ENCODE data around the gene AQP2.

Gene AQP2

GRCh38 chr12:49944046-49944445 is 6.5 kb upstream of the AQP2 start:
- H3K36me3 Mint-ChIP-seq = no peaks in the 10 kb centered on the region
- H3K9me3 Mint-ChIP-seq = no peaks in the 10 kb centered on the region
- no peak overlapping the region for H3K27ac Mint-ChIP-seq
- H3K4me1 Mint-ChIP-seq = peaks cover 20% of the 10 kb centered on the region
- no peak overlapping the region for H3K4me3 Mint-ChIP-seq
- no peaks in the 10 kb centered on the region for H3K27me3 Mint-ChIP-seq

GRCh38 chr12:49944718-49945117 is 5.8 kb upstream of the AQP2 start:
- Mint-ChIP-seq H3K9me3 (no peaks in the 10 kb centered on the region), H3K4me3 (peak overlapping the region; percentile 86), H3K36me3 (no peaks in the 10 kb centered on the region), H3K27me3 (no peaks in the 10 kb centered on the region), H3K27ac (peak overlapping the region; percentile 90), H3K4me1 (peaks cover 20% of the 10 kb centered on the region)

GRCh38 chr12:49945394-49946080 is 5.0 kb upstream of the AQP2 start:
- peak overlapping the region; percentile 86 for H3K4me3 Mint-ChIP-seq
- H3K4me1 Mint-ChIP-seq = peaks cover 20% of the 10 kb centered on the region
- no peaks in the 10 kb centered on the region for H3K9me3 Mint-ChIP-seq
- no peaks in the 10 kb centered on the region for H3K36me3 Mint-ChIP-seq
- H3K27ac Mint-ChIP-seq = peak overlapping the region; percentile 90
- no peaks in the 10 kb centered on the region for H3K27me3 Mint-ChIP-seq

DNA sequence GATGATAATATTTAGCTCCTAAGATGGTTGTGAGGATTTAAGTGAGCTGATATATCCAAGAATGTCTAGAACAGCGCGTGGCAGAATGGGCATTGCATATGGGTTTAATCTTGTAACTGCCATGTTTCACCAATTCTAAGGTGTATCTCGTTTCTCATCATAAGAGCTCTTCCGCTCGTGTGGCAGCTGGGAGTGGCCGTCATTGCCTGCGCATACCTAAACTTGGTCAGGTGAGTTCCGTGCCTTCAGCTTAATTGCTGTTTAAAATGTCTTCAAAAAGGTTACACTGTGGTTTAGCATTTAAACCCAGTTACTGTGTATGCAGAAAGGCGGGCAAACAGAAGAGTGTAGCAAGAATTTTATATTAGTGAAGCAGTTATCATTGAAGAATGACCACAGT is 4.5 kb upstream of the AQP2 start:
- Mint-ChIP-seq H3K27me3 (no peaks in the 10 kb centered on the region), H3K4me3 (peak overlapping the region; percentile 86), H3K4me1 (peaks cover 20% of the 10 kb centered on the region), H3K27ac (no peak overlapping the region), H3K36me3 (no peaks in the 10 kb centered on the region), H3K9me3 (no peaks in the 10 kb centered on the region)

DNA sequence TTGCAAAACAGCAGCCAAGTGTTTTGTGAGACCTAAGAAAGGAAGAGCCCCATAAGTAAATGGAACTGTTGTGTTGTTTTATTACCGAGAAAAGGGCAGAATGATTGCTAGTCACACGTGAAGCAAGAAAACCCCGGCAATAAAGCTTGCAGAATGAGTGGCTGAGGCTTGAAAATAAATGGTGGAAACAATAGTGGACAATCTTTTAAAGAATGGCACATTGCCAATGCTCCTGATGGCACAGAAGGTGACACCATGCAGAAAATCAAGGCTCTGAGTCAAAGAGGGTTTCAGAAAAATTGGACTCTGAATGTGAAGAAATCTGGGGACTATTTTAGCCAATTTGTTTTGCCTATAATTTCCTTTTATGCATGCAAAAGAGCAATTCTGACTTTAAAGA is 4.0 kb upstream of the AQP2 start:
- Mint-ChIP-seq H3K4me3 (no peak overlapping the region), H3K9me3 (no peaks in the 10 kb centered on the region), H3K27ac (no peak overlapping the region), H3K4me1 (peaks cover 20% of the 10 kb centered on the region), H3K27me3 (no peaks in the 10 kb centered on the region), H3K36me3 (no peaks in the 10 kb centered on the region)

DNA sequence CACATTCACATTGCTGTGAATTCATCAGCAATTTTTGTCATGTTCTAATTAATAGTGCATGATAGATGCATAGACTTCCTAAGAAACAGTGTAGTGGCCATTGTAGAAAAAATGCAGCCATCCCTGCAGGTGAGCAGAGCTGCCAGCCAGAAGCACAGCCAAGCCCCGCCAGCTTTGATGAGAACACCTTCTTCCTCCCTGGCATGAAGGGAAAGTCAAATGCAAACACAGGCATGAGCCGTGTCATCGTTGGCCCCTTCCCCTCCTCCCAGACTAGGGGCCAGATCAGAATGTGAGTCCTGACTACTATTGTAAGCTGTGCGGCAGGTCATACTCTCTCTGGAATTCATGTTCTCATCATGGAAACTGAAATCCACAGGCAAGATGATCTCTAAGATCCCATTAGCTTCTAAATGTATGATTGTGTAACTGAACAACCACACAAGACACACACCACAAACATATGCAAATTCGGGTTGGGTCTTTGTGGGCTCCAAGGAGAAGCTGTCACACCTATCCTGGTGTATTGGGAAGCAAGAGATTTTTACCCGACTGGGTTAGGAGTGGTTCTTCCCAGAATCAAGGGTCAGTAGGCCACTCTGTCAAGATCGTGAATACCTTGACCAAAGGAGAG is 2.8 kb upstream of the AQP2 start:
- H3K36me3 Mint-ChIP-seq = no peaks in the 10 kb centered on the region
- no peak overlapping the region for H3K27ac Mint-ChIP-seq
- H3K27me3 Mint-ChIP-seq = no peaks in the 10 kb centered on the region
- no peak overlapping the region for H3K4me3 Mint-ChIP-seq
- H3K9me3 Mint-ChIP-seq = no peaks in the 10 kb centered on the region
- peaks cover 20% of the 10 kb centered on the region for H3K4me1 Mint-ChIP-seq

DNA sequence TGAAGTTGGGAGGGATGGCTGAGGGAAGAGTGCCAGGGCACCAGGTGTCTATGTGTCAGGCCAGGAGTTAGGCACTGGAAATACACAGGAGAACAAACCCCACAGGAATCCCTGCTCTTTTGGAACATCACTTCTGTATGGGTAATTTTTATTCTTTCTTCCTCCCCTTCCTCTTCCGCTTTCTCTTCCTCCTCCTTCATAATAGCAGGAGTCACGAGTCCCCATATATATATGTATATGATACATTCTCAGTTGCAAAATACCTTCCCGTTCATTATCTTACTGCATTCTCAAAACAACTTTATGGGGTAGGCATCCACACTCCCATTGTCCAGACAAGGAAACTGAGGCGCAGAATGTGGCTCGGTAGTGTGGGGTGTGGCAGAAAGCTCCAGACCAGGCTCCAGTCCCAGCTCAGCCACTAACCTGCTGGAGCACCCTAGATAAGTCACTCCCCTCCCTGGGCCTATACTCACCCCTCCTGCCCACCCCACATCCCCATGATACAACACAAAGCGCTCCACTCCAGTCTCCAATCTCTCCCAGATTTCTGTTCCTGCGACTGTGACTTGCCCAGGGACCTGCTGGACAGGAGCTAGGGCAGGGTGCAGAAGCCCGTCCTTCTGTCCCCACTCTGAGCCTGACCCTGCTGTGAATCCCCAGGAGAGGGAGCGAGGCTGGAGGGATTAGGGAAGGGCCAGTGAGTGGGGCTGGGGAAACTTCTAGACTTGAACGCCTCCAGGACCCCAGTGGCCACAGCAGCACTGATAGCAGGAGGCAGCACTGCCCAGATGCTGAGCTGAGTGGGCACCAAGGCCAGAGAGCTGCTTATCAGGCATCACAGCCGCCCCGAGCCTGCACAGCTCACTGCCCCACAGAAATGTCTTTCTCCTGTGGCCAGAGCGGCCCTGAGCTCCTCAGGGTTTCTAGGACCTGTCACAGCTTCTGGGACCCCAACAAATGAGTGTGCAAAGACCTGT is 1.4 kb upstream of the AQP2 start:
- Mint-ChIP-seq H3K9me3 (no peaks in the 10 kb centered on the region), H3K4me1 (peaks cover 20% of the 10 kb centered on the region), H3K27ac (no peak overlapping the region)

GRCh38 chr12:49949866-49950265 is 671 bp upstream of the AQP2 start:
- Mint-ChIP-seq H3K4me1 (peaks cover 14% of the 10 kb centered on the region), H3K36me3 (no peaks in the 10 kb centered on the region), H3K27ac (no peak overlapping the region), H3K9me3 (no peaks in the 10 kb centered on the region), H3K4me3 (no peak overlapping the region), H3K27me3 (peaks cover 11% of the 10 kb centered on the region)

More for the DNA sequence above, 1.4 kb upstream of the AQP2 start:
- peaks cover 4% of the 10 kb centered on the region for H3K27me3 Mint-ChIP-seq
- no peaks in the 10 kb centered on the region for H3K36me3 Mint-ChIP-seq
- H3K4me3 Mint-ChIP-seq = no peak overlapping the region

GRCh38 chr12:49951411-49952240 is 1.1 kb downstream of the AQP2 start:
- Mint-ChIP-seq H3K27me3 (peaks cover 16% of the 10 kb centered on the region), H3K9me3 (no peaks in the 10 kb centered on the region)

DNA sequence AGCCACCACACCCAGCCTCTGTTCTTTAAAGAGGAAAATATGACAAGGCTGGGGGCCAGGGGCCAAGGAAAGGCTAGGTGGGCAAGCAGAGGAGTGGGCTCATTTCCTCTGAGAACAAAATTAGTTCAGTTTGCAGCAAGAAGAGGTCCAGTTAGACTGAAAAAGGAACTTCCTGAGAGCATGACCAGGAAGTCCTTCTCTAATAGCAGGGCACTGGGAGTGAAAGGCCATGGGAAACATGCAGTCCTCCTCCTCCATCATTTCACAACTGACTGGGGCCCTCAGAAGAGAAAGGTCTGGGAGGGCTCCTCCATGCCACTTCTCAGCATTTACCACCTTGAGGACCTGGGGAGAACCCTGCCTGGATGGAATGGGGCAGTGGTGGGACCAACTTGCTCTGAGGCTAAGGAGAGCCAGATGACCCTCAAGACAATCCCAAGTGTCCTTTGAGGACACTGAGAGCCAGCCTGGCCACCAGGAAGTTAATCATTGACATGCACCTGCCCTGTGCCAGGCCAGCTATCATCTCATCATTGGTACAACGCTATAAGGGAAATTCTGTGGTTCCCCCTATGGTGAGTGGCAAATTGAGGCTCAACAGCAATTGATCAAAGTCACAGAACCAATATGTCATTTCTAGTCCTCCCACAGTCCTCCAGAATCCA is 2.0 kb downstream of the AQP2 start:
- Mint-ChIP-seq H3K27ac (no peak overlapping the region), H3K4me3 (no peak overlapping the region), H3K9me3 (no peaks in the 10 kb centered on the region), H3K27me3 (peaks cover 24% of the 10 kb centered on the region), H3K36me3 (no peaks in the 10 kb centered on the region), H3K4me1 (no peaks in the 10 kb centered on the region)

More at GRCh38 chr12:49951411-49952240, 1.1 kb downstream of the AQP2 start:
- no peak overlapping the region for H3K27ac Mint-ChIP-seq
- H3K4me3 Mint-ChIP-seq = no peak overlapping the region
- no peaks in the 10 kb centered on the region for H3K4me1 Mint-ChIP-seq
- no peaks in the 10 kb centered on the region for H3K36me3 Mint-ChIP-seq

GRCh38 chr12:49953151-49953550 is 2.6 kb downstream of the AQP2 start:
- H3K4me3 Mint-ChIP-seq = no peak overlapping the region
- H3K27ac Mint-ChIP-seq = no peak overlapping the region
- H3K27me3 Mint-ChIP-seq = peaks cover 30% of the 10 kb centered on the region
- H3K4me1 Mint-ChIP-seq = no peaks in the 10 kb centered on the region
- H3K9me3 Mint-ChIP-seq = no peaks in the 10 kb centered on the region
- H3K36me3 Mint-ChIP-seq = no peaks in the 10 kb centered on the region

GRCh38 chr12:49953961-49954846 is 3.7 kb downstream of the AQP2 start:
- no peak overlapping the region for H3K27ac Mint-ChIP-seq
- peaks cover 39% of the 10 kb centered on the region for H3K27me3 Mint-ChIP-seq

GRCh38 chr12:49954863-49955830 is 4.6 kb downstream of the AQP2 start:
- Mint-ChIP-seq H3K9me3 (no peaks in the 10 kb centered on the region), H3K4me1 (peaks cover under 1% of the 10 kb centered on the region), H3K4me3 (no peak overlapping the region), H3K27ac (no peak overlapping the region), H3K27me3 (peaks cover 46% of the 10 kb centered on the region), H3K36me3 (no peaks in the 10 kb centered on the region)

More at GRCh38 chr12:49953961-49954846, 3.7 kb downstream of the AQP2 start:
- H3K4me3 Mint-ChIP-seq = no peak overlapping the region
- no peaks in the 10 kb centered on the region for H3K36me3 Mint-ChIP-seq
- no peaks in the 10 kb centered on the region for H3K4me1 Mint-ChIP-seq
- no peaks in the 10 kb centered on the region for H3K9me3 Mint-ChIP-seq
